ENCODE data around the gene PJA2.
A peak's percentile ranks its signal among the peaks of the same experiment; 100 is the strongest.

The PJA2 gene

GRCh38 chr5:109408991-109409843 lies 557 bp downstream of the PJA2 start:
- peak; percentile 79 for DNase-seq (ENCODE audit: low read depth)

- no peak for DNase-seq (ENCODE audit: low read depth)
Measured at GRCh38 chr5:109407913-109408312, 1.9 kb downstream of the PJA2 start.

GRCh38 chr5:109406719-109407118 lies 3.1 kb downstream of the PJA2 start:
- no peak for DNase-seq (ENCODE audit: low read depth)

GRCh38 chr5:109404428-109404960 lies 5.3 kb downstream of the PJA2 start:
- DNase-seq (ENCODE audit: low read depth): no peak

- no peak for DNase-seq (ENCODE audit: low read depth)
Measured at GRCh38 chr5:109403469-109403868, 6.3 kb downstream of the PJA2 start.

GRCh38 chr5:109399092-109399759 lies 10.5 kb downstream of the PJA2 start:
- no peak for DNase-seq (ENCODE audit: low read depth)

GRCh38 chr5:109396965-109397364 lies 12.8 kb downstream of the PJA2 start:
- no peak for DNase-seq (ENCODE audit: low read depth)

GRCh38 chr5:109394806-109395205 lies 15.0 kb downstream of the PJA2 start:
- DNase-seq (ENCODE audit: low read depth): no peak

- DNase-seq (ENCODE audit: low read depth): no peak
Measured at GRCh38 chr5:109390188-109390587, 19.6 kb downstream of the PJA2 start.

GRCh38 chr5:109388407-109388806 lies 21.4 kb downstream of the PJA2 start:
- no peak for DNase-seq (ENCODE audit: low read depth)

GRCh38 chr5:109387408-109387974 lies 22.3 kb downstream of the PJA2 start:
- no peak for DNase-seq (ENCODE audit: low read depth)

GRCh38 chr5:109378095-109378494 lies 31.7 kb downstream of the PJA2 start:
- no peak for DNase-seq (ENCODE audit: low read depth)

GRCh38 chr5:109374625-109375024 lies 35.1 kb downstream of the PJA2 start:
- DNase-seq (ENCODE audit: low read depth): no peak

GRCh38 chr5:109373932-109374331 lies 35.8 kb downstream of the PJA2 start:
- no peak for DNase-seq (ENCODE audit: low read depth)

- no peak for DNase-seq (ENCODE audit: low read depth)
Measured at GRCh38 chr5:109370343-109370742, 39.4 kb downstream of the PJA2 start.

GRCh38 chr5:109365653-109366052 lies 44.1 kb downstream of the PJA2 start:
- no peak for DNase-seq (ENCODE audit: low read depth)

- no peak for DNase-seq (ENCODE audit: low read depth)
Measured at GRCh38 chr5:109364977-109365376, 44.8 kb downstream of the PJA2 start.

GRCh38 chr5:109359642-109360041 lies 50.1 kb downstream of the PJA2 start:
- DNase-seq (ENCODE audit: low read depth): no peak

- DNase-seq (ENCODE audit: low read depth): no peak
Measured at GRCh38 chr5:109357807-109358206, 52.0 kb downstream of the PJA2 start.

- DNase-seq (ENCODE audit: low read depth): no peak
Measured at GRCh38 chr5:109354761-109355160, 55.0 kb downstream of the PJA2 start.

- no peak for DNase-seq (ENCODE audit: low read depth)
Measured at GRCh38 chr5:109351988-109352864, 57.5 kb downstream of the PJA2 start.
